ENCODE measurements around the gene RNU6-9.
"Not testable (repeated sequence)": the region's sequence is repeated elsewhere in the genome, so short reads cannot be mapped to it uniquely, and the experiment has no call there.

The RNU6-9 gene

DNA sequence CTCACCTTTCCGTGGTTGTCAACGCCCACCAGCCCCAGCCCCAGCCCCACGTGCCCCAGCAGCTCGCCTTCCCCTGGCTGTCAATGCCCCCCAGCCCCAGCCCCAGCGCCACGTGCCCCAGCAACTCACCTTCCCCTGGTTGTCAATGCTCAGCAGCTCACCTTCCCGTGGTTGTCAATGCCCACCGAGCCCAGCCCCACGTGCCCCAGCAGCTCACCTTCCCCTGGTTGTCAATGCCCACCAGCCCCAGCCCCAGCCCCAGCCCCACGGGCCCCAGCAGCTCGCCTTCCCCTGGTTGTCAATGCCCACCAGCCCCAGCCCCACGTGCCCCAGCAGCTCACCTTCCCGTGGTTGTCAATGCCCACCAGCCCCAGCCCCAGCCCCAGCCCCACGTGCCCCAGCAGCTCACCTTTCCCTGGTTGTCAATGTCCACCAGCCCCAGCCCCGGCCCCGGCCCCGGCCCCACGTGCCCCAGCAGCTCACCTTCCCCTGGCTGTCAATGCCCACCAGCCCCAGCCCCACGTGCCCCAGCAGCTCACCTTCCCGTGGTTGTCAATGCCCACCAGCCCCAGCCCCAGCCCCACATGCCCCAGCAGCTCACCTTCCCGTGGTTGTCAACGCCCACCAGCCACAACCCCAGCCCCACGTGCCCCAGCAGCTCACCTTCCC, 15.2 kb upstream of the RNU6-9 start:
- not testable (repeated sequence) for DNase-seq (ENCODE audit: low read depth in 2 of 2)

DNA sequence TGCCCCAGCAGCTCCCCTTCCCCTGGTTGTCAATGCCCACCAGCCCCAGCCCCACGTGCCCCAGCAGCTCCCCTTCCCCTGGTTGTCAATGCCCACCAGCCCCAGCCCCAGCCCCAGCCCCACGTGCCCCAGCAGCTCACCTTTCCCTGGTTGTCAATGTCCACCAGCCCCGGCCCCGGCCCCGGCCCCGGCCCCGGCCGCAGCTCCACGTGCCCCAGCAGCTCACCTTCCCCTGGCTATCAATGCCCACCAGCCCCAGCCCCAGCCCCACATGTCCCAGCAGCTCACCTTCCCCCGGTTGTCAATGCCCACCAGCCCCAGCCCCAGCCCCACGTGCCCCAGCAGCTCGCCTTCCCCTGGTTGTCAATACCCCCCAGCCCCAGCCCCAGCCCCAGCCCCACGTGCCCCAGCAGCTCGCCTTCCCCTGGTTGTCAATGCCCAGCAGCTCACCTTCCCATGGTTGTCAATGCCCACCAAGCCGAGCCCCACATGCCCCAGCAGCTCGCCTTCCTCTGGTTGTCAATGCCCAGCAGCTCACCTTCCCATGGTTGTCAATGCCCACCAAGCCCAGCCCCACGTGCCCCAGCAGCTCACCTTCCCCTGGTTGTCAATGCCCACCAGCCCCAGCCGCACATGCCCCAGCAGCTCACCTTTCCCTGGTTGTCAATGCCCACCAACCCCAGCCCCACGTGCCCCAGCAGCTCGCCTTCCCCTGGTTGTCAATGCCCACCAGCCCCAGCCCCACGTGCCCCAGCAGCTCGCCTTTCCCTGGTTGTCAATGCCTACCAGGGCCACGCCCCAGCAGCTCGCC, 14.3 kb upstream of the RNU6-9 start:
- DNase-seq (ENCODE audit: low read depth in 2 of 2) = not testable (repeated sequence)

DNA sequence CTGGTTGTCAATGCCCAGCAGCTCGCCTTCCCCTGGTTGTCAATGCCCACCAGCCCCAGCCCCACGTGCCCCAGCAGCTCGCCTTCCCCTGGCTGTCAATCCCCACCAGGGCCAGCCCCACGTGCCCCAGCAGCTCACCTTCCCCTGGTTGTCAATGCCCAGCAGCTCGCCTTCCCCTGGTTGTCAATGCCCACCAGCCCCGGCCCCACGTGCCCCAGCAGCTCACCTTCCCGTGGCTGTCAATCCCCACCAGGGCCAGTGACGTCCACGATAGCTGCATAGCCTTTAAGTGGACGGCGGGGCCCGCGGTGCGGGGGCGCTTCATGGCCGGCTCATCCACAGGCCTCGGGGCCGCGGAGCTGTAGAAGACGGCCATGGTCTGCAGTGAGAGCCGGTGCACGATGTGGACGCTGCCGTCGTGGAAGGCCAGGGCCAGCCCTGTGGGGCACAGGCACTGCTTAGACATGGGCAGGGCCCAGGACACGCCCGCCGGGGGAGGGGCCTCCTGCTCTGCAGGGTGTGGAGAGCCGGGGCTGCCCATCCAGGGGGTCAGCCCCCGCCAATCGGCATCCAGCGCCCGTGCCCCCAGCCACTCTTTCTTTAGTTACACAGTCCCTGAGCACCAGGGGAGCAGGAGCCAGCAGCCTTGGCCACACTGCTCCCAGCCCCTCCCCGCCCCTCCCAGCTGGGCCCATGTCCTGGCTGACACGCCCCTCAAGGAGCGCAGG, 13.4 kb upstream of the RNU6-9 start:
- DNase-seq (ENCODE audit: low read depth in 2 of 2) = no peak

DNA sequence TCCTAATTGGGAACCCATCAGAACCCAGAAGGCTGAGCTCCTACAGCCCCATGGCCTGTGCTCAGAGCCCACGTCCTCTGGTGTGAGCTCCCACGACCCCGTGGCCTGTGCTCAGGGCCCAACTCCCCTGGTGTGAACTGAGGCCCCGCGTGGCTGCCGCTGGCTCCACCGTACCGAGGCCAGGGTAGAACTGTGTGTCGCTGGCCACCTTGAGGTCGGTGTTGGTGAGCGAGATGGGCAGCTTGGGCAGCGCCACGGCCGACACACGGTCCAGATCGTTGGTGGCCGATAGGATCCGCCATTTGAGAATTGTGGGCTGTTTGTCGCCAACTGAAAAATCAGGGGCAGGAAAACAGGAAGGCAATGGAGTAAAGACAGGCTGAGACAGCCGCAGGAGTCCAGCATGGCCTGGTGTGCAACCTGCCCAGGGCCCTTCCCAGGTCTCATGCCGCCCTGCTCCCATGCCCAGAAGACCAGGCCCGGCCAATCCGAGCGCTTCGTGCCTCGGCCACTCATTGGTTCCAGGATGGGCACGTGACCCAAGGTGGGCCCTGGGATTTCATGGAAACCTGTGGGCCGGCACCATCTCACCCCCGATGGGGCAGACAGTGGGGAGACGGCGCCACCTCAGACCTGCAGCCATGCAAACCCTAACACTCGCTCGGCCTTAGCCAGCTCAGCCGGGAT, 11.8 kb upstream of the RNU6-9 start:
- no peak for DNase-seq (ENCODE audit: low read depth in 2 of 2)

DNA sequence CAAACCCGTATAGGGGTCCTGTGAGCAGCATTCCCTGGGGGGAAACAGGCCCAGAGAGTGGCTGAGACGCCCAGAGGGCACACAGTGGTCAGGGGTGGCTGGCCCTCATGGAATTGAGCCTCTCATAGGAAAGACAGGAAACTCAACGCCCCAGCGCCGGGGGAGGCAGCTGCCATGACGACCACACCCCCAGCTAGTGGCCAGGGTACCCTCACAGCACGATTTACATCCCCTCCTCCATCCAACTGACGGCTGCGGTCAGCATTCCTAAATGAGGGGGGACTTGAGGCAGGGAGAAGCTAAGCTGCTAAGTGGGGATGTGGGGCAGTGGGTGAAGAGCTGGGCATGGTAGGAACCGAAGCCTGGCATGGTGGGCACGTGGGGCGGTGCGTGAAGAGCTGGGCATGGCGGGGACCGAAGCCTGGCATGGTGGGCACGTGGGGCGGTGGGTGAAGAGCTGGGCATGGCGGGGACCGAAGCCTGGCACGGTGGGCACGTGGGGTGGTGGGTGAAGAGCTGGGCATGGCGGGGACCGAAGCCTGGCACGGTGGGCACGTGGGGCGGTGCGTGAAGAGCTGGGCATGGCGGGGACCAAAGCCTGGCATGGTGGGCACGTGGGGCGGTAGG, 10.3 kb upstream of the RNU6-9 start:
- DNase-seq (ENCODE audit: low read depth in 2 of 2) = no peak

DNA sequence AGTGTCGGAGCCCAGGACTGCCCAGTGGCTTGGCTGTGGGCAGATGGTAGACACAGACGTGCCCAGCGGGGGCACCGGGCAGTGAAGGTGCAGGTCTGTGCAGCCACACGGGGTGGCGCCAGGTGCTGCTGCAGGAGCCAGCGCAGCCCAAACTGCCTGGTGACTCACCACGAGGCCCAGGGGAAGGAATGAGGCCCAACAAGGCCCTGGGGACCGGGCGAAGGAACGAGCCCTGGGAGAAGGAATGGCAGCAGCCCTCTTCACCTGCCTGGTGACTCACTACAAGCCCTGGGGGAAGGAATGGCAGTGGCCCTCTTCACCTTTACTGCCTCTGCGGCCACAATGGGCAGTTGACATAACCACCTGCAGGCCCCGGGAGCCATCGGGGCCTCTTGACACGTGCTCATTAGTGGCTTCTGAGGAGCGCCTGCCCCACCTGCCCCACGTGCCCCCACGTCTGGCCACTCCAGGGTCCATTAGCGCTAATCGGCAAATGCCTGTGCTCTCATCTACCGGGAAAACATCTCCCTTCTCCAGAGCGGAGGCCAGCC, 9.5 kb upstream of the RNU6-9 start:
- no peak for DNase-seq (ENCODE audit: low read depth in 2 of 2)

DNA sequence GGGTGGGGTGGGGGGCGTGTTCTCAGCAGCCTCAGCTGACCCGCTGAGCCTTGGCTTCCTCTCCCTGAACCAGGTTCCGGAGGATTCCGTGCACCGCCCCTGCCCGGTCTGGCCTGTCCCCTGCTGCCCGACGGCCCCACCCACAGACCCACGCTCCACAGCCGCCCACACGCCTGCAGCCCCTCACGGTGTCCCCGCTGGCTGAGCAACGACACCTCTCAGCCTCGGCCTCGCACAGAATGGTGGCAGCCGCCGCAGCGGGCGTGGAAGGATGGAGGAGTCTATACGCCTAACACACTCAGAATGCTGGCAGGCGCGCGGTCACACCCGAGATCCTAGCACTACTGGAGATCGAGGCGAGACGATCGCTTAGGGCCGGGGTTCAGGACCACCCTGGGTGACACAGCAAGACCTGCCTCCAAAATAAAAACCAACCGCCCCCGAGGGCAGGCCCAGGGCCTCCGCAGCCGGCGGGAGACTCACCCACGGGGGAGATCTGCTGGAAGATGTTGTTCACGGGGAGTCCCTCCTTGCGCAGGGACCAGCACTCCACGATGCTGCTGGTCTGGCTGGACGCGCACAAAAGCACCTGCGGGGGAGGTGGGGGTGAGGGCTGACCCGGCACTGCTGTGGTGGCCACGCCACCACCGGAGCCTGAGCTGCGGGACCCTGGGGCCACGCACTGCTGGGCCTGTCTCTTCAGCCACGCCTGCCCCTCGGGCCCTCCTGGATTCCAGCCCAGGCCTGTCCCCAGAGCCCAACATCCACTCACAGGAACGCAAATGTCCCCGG, 8.7 kb upstream of the RNU6-9 start:
- DNase-seq (ENCODE audit: low read depth in 2 of 2) = no peak

DNA sequence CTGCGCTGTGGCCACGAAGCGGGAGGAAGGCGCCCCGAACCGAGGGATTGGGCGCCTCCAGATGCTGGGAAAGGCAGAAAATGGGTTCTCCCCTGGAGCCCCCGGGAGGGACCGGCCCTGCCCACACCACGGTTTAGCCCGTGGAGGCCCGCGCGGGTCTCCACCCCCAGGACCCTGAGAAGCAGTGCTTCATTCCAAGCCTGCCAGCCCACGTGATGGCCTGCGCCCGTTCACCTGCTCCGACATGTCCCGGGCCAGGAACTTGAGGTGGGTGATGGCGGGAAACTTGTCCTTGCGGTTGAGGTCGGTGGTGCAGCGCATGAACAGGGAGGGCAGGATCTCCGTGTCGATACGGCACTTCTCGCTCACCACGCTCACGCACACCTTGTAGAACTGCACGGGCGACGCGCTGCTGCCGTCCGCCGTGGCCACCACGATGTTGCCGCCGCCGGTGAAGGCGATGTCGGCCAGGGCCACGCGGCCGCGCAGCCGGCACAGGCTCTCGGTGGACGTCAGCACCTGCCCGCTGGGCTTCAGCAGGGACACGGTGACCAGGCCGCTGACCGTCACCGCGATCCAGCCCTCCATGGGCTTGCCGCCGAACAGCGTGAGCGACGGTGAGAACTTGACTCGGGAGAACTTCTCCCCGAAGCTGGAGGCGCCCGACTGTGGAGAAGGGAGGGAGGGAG, 7.6 kb upstream of the RNU6-9 start:
- DNase-seq (ENCODE audit: low read depth in 2 of 2) = no peak

DNA sequence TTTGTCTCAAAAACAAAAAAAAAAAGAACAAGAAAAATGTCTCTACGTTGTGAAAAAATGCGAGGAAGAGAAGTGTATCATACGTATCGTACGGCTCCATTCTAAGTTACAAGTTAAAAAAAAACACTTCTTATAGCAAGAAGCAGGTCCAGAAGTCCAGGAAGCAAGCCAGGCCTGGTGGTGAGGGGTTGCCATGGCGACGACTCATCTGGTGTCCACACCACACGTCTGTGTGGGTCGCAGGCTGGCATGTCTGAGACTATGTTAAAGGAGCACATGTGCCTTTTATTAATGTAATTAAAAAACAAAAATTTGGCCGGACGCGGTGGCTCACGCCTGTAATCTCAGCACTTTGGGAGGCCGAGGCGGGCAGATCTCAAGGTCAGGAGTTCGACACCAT, 6.2 kb upstream of the RNU6-9 start:
- no peak for DNase-seq (ENCODE audit: low read depth in 2 of 2)

DNA sequence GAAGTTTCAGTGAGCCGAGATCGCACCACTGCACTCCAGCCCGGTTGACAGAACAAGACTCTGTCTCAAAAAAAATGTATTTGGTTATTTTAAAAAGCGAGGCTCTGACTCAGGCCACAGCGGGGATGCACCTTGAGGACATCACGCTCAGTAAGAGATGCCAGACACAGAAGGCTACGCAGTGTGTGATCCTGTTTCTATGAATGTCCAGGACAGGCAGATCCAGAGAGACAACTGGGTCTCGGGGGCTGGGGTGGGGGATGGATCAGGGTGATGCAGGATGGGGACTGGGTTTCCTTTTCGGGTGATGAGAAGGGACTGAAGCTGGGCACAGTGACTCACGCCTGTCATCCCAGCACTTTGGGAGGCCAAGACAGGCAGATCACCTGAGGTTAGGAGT, 5.7 kb upstream of the RNU6-9 start:
- no peak for DNase-seq (ENCODE audit: low read depth in 2 of 2)

DNA sequence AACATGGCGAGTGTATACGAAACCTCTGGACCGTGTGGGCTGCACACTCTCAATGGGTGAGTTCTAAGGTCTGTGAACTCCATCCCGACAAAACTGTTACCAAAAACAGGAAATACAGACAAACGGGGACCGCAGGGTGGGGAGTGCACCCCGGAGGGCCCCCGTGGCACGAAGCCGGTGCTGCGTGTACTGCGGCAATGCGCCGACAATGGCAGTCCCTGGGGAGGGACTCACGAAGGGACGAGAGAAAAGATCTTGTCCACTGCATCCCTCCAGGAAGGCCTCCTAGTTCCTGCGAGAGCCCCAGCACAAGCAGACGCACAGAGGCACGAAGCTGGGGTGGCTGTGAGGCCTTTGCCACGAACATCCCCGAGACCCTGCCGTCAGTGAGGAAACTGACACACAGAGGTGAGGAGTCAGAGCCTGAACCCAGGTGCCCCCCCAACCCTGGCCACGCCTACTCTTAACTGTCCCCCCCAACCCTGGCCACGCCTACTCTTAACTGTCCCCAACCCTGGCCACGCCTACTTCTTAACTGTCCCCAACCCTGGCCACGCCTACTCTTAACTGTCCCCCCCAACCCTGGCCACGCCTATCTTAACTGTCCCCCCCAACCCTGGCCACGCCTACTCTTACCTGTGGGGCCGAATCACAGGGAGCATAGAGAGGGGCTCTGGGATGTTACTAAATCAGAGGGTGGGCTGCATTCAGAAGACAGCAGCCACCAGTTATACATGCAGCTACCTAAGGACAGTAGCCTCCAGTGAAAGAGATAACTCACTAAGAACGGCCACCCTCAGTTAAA, 4.5 kb upstream of the RNU6-9 start:
- peak; percentile 13 to 40 for DNase-seq (ENCODE audit: low read depth in 2 of 2)

DNA sequence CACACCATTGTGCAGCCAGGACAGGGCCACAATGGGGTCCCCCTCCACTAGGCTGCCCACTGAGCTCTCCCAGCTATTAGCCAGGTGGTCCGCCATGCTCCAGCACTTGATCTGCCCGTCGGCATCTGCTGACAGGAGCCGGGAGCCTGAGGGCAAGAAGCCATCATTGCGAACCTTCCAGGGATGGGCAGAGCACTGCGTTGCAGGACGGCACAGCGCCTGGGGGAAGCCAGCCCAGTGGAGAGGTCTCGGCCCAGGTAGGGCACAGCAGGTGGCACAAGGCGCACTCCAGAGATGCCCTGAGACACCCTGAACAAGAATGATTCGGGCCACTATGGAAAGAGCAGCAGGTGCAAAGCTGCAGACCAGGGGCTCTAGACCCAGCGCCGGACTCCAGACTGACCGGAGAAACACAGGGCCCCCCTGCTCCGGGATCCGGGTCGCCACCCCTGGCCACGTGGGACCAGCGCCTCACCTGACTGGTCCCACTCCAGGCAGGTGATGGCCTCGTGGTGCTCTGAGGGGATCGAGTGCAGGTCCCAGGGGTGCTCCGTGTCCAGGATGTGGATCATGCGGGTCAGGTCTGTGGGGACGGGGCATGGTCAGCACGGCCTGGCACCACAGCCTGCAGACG, 3.5 kb upstream of the RNU6-9 start:
- no peak for DNase-seq (ENCODE audit: low read depth in 2 of 2)

DNA sequence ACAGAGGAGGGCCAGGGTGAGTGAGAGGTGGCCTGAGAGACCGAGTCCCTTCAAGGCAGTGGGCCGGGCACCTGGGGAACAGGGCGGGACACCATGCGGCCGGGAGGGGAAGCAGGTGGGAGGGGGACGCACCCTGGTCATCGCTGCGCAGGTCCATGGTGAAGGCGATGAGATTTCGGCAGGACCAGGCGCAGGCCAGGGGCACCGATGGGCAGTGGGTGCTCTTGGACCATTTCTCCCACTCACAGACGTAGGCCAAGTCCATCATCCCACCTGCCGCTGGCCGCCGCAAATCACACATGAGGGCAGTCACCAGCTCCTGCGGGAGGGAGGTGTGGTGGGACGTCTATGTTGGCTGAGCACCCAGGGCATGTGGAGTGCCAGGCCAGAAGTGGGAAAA, 2.5 kb upstream of the RNU6-9 start:
- DNase-seq (ENCODE audit: low read depth in 2 of 2) = no peak

DNA sequence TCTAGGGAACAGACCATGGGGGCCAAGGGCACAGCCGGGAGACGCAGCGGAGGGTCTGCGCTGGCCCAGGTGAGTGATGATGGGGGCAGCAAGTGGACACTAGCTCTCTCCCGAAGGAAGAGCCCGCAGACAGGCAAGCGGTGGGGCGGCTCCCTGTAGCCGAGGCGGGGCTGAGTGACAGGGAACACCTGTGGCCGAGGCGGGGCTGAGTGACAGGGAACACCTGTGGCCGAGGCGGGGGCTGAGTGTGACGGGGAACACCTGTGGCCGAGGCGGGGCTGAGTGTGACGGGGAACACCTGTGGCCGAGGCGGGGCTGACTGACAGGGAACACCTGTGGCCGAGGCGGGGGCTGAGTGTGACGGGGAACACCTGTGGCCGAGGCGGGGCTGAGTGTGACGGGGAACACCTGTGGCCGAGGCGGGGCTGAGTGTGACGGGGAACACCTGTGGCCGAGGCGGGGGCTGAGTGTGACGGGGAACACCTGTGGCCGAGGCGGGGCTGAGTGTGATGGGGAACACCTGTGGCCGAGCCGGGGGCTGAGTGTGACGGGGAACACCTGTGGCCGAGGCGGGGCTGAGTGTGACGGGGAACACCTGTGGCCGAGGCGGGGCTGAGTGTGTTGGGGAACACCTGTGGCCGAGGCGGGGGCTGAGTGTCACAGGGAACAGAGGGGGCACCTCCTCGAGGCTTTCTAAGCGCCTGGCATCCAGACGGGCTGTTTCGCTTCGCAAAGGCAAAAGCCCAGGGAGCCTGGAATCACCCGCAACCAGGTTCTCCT, 1.7 kb upstream of the RNU6-9 start:
- DNase-seq (ENCODE audit: low read depth in 2 of 2) = not testable (repeated sequence)

DNA sequence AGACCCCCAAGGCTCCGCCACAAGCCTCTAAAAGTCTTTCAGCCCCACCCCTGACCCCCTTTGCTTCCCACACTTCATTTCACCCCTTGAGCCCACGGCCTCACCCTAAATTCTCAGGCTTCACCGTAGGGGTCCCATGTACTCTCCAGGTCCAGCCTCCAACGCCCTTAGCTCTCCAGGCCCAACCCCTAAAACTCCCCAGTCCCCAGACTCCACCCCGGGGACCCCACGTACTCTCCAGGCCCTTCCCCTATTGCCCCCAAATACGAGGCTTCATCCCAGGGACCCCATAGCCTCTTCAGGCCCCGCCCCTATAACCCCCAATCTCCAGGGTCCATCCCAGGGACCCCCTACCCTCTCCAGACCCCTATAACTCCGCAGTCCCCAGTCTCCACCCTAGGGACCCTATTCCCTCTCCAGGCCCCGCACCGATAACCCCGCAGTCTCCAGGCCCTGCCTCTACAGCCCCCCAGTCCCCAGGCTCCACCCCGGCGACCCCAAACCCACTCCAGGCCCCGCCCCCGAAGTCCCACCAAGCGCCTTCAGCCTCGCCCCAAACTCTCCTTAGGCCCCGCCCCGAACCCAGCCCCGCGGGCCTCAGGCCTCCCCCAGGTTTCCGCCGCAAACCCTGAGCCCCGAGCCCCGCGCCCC, 916 bp upstream of the RNU6-9 start:
- DNase-seq (ENCODE audit: low read depth in 2 of 2) = no peak

DNA sequence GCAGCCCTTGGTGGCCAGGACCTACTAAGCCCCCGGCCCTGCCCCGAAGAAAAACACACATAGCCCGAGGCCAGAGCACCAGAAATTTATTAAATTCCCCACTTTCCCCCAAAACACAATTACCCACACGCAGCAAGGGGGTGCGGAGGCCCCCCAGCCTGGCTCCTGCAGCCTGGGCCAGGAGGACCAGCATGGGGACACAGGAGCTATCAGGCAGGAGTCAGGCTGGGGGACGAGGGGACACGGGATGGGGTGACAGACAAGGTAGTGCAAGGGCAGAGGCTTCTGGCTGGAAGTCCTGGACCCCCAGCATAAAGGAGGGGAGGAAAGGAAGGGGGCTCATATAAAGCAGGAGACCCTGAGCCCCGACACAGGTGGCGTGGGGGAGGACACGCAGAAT, 3.1 kb downstream of the RNU6-9 start:
- DNase-seq (ENCODE audit: low read depth in 2 of 2) = no peak

DNA sequence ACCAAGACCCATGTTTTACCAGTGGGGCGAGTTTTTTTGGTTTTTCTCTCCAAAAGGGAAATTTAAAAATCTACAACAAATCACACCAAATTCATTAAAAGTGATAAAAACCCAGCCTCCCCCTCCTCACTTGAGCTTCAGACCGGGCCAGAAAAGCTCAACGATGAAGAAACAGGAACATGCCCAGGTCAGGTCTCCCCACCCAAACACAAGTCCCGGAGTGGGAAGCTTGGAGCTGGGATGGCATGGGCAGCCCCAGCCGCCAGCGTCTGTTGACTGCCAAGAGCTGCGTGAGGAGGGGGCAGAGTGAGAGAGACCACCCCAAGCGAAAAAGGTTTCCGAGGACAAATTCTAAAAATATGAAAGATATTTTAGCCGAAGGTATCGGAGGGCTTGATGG, 3.7 kb downstream of the RNU6-9 start:
- no peak for DNase-seq (ENCODE audit: low read depth in 2 of 2)
